RWPE2 (cell line): ENCODE results near the gene PRKAG2.

Experiments
- ATAC-seq: fragments of 200-7000 bp; cut with Tn5 transposase; 3 replicates; pipeline ENCODE4 v1.9.1; 2021; ENCODE audit warnings: low read depth
- DNase-seq: peaks from one replicate; pipeline ENCODE4 v3.0.0-alpha.2; 2020; ENCODE audit warnings: low spot score
- H3K27ac ChIP-seq: fragments of 450-650 bp; 2 replicates; pipeline ENCODE4 v1.5.1; 2017; ENCODE audit warnings: mild to moderate bottlenecking; ENCODE audit not compliant: poor library complexity, severe bottlenecking
- H3K27me3 ChIP-seq: fragments of 250-450 bp; sonication (Bioruptor Pico); 2 replicates; pipeline ENCODE4 v1.5.1; 2021; ENCODE audit warnings: mild to moderate bottlenecking, moderate library complexity; ENCODE audit not compliant: insufficient read depth, poor library complexity, severe bottlenecking
- H3K36me3 ChIP-seq: fragments of 250-450 bp; sonication (Bioruptor Pico); 2 replicates; pipeline ENCODE4 v1.5.1; 2020; ENCODE audit warnings: low read depth, mild to moderate bottlenecking, moderate library complexity
- H3K4me1 ChIP-seq: fragments of 250-450 bp; sonication (Bioruptor Pico); 2 replicates; pipeline ENCODE4 v1.5.1; 2021; ENCODE audit warnings: mild to moderate bottlenecking, moderate library complexity; ENCODE audit not compliant: insufficient read depth, poor library complexity, severe bottlenecking
- H3K4me3 ChIP-seq: fragments of 250-450 bp; sonication (Bioruptor Pico); 2 replicates; pipeline ENCODE4 v1.5.1; 2021; ENCODE audit warnings: mild to moderate bottlenecking, moderate library complexity; ENCODE audit not compliant: severe bottlenecking
- H3K9me3 ChIP-seq: fragments of 250-450 bp; sonication (Bioruptor Pico); 2 replicates; pipeline ENCODE4 v1.5.1; 2021; ENCODE audit warnings: mild to moderate bottlenecking, moderate library complexity; ENCODE audit not compliant: severe bottlenecking
- CTCF ChIP-seq: fragments of 450-650 bp; IDR thresholded peaks from one replicate; pipeline ENCODE4 v1.5.1; 2017; ENCODE audit warnings: mild to moderate bottlenecking, moderate library complexity; ENCODE audit not compliant: poor library complexity, severe bottlenecking

PRKAG2 gene

DNA sequence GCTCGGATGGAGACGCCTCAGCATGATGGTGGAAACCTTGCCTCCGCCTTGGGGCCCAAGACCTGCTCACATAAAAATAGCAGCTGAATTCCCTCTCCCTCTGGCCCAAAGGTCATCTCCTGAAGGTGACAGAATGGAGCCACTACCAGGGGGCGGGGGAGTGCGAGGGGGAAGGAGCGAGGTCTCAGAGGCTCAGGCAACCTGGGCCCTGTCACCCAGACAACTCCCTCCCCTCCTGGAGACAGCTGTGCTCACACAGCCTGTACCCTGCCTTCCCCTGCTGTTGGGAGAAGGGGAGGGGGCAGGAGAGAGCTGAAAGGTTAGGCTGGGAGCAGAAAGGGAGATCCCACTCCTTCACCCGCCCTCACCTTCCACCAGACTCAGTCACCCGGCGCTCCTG is 184.2 kb downstream of the PRKAG2 start:
- ATAC-seq, result no peak
- Histone ChIP-seq H3K27me3 (no peaks in the 10 kb centered on the region), H3K4me3 (no peak overlapping the region), H3K4me1 (peaks cover 39% of the 10 kb centered on the region), H3K9me3 (no peaks in the 10 kb centered on the region), H3K27ac (no peak overlapping the region), H3K36me3 (no peaks in the 10 kb centered on the region)
- TF ChIP-seq CTCF, result no peak
- no peak for DNase-seq

GRCh38 chr7:151691449-151691848 is 185.5 kb downstream of the PRKAG2 start:
- Histone ChIP-seq H3K9me3 (no peaks in the 10 kb centered on the region), H3K27me3 (no peaks in the 10 kb centered on the region), H3K4me3 (no peak overlapping the region), H3K36me3 (no peaks in the 10 kb centered on the region), H3K4me1 (peaks cover 42% of the 10 kb centered on the region), H3K27ac (no peak overlapping the region)
- TF ChIP-seq CTCF, result no peak
- DNase-seq (no peak), ATAC-seq (no peak)

DNA sequence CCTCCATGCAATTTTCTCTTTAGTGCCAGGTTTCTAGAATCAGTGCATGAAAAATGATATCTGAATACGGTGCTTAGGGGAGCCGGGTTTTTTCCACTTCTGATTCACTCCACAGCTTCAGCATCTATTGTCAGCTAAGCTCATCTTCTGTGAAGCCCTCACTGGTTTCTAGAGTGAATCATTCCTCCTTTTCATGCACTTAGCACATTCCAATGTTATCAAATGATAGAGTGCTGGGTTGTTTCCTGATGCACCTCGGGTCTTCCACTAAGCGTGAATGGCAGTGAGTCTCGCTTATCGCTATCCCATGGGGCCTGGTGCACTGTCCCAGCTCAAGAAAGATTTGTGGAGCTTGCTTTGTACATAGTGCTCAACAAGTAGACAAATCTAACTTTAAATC is 186.3 kb downstream of the PRKAG2 start:
- H3K27ac ChIP-seq, result no peak overlapping the region
- no peak for TF ChIP-seq CTCF
- DNase-seq (no peak), ATAC-seq (no peak)
- no peaks in the 10 kb centered on the region for H3K27me3 ChIP-seq
- H3K4me1 ChIP-seq, result peaks cover 33% of the 10 kb centered on the region
- H3K4me3 ChIP-seq, result no peak overlapping the region
- no peaks in the 10 kb centered on the region for H3K9me3 ChIP-seq
- no peaks in the 10 kb centered on the region for H3K36me3 ChIP-seq

DNA sequence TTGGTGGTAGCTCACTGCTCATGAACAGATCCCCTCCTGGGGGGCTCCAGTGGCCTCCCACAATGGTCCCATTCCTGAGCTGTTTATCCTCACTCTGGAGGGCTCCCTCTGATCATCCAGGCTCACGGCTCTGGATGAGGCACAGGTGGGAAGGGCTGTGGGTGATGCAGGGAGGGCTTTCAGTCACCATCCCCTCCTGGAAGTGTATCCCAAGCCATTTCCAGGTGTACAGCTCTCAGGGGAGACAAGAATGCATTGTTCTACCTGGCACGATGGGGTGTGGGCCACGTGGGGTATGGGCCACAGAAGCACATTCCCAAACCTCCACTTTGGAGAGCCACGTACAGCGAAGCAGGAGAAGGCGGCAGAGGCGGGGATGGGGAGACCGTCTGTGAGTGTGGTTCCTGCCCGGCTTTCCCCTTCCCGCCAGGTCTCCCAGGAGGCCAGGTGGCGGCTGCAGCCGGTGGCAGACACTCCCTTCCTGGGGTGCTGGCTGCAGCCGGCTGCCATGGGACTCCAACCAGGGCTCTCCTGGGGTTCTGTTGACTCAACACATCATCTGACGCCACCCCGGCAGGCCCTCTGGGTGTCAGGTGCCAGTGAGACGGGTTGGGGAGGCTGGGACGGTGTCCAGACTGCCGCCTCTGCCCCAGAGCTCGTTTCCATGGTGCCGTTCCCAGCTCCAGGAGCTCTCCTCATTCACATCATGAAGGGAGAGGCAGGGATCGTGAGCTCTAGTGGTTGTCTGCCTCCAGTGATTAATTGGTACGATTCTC is 187.5 kb downstream of the PRKAG2 start:
- TF ChIP-seq CTCF, result no peak
- H3K4me3 ChIP-seq, result no peak overlapping the region
- H3K36me3 ChIP-seq, result no peaks in the 10 kb centered on the region
- no peaks in the 10 kb centered on the region for H3K9me3 ChIP-seq
- no peak for ATAC-seq
- no peak for DNase-seq
- peaks cover 24% of the 10 kb centered on the region for H3K4me1 ChIP-seq
- H3K27ac ChIP-seq, result peak overlapping the region; percentile 87
- no peaks in the 10 kb centered on the region for H3K27me3 ChIP-seq

- TF ChIP-seq CTCF, result no peak
These were observed 188.6 kb downstream of the PRKAG2 start for GRCh38 chr7:151688236-151688780.

More at GRCh38 chr7:151688236-151688780, 188.6 kb downstream of the PRKAG2 start:
- ATAC-seq (no peak), DNase-seq (no peak)
- H3K27me3 ChIP-seq, result no peaks in the 10 kb centered on the region
- H3K4me1 ChIP-seq, result peaks cover 24% of the 10 kb centered on the region
- no peak overlapping the region for H3K4me3 ChIP-seq
- H3K36me3 ChIP-seq, result no peaks in the 10 kb centered on the region
- H3K9me3 ChIP-seq, result no peaks in the 10 kb centered on the region
- peak overlapping the region; percentile 87 for H3K27ac ChIP-seq
